Astrocyte of the hippocampus (primary cell): Measurements from ENCODE around the gene C11orf52.

Source experiments
- DNase-seq: peaks from one replicate; pipeline ENCODE4 v3.0.0; 2011; ENCODE audit warnings: low read depth, low spot score

The C11orf52 gene

DNA sequence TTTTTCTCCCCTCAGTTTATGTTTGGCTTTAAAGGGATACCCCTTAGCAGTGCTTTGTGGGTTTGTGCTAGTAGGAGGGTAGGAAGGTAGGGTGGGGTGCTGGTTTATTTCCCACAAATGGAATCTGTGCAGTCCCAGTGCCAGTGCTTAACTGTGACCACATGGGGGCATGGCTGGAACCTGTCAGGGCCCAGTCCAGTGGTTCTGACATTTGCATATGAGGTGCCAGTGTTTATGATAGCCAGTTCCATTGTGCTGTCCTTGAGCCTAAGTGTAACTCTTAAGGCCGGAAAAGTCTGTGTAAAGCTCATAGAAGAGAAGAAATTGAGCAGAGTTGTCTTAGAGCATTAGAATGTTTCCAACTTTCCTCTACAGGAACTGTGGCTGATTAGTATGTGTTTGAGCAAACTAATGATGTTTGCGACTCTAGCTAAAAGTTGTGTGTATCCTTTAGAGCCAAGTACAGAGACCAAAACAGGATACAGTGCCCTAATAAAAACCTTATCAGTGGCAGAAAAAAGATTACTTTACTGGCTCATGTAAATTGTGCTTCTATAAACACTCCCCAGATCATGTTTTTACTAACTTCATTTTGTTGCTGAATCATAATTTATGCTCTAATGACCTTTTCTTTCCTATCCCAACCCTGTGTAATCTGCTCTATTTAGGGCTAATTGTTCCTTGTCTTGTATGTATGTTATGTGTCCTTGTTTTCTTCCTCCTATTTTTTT is 56.5 kb downstream of the C11orf52 start:
- DNase-seq = no peak

DNA sequence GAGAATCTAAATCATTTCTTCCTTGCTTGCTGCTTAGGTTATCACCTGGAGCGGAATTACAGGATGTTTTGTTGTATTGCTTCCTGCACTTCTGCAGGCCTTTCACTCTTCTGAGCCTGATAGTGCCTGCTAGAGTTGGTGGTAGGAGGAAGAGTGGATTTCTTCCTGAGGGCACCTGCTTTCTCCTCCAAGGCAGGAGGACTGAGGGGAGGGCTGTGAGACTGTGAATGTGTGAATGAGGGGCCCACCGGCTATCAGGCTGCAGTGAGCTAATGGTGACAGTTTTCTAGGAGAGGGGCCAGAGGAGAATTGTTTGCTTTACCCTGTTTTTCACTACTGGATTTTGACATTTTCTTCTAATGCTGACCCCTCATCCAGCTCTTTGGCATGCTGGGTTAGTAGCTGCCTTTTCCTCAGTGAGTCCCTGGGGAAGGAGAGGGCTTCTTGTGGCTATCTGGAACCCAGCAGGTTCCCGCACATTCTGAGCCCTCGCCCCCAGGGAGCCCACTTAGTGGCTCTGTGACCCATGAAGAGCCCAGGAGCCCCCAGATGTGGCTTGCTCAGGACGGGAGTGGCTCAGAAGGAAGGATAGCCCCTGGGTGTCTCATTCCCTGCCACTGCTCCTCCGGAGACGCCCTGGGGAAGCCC is 57.5 kb downstream of the C11orf52 start:
- DNase-seq = no peak
